GM21737 (cell line): ENCODE measurements around the gene ZNF792.
"Not testable (repeated sequence)": the region's sequence is repeated elsewhere in the genome, so short reads cannot be mapped to it uniquely, and the experiment has no call there.

ENCODE experiments used
- ATAC-seq: cut with Tn5 transposase; IDR thresholded peaks from one replicate; pipeline ENCODE4 v1.9.1; 2021; ENCODE audit warnings: mild to moderate bottlenecking, moderate library complexity; ENCODE audit not compliant: unreplicated experiment

The ZNF792 gene

GRCh38 chr19:34972163-34972705 lies 8.2 kb upstream of the ZNF792 start:
- no peak for ATAC-seq

DNA sequence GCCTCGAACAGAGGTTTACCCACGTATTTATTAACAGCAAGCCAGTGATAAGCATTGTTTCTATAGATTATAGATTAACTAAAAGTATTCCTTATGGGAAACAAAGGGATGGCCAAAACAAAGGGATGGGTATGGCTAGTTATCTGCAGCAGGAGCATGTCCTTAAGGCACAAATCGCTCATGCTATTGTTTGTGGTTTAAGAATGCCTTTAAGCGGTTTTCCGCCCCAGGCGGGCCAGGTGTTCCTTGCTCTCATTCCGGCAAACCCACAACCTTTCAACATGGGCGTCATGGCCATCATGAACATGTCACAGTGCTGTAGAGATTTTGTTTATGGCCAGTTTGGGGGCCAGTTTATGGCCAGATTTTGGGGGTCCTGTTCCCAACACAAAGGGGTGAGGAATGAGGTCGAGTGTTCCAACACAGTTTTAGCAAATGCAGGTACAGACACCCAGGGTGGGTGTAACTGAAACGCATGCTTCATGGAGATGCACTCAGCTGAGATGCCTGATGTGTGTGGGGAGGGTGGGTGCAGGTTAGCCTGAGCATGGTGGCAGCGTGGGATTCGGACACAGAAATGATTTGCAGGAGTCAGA lies 6.3 kb upstream of the ZNF792 start:
- ATAC-seq, result not testable (repeated sequence)

- ATAC-seq, result no peak
Measured at GRCh38 chr19:34969721-34970120, 5.7 kb upstream of the ZNF792 start.

- no peak for ATAC-seq
Measured at GRCh38 chr19:34967551-34967950, 3.5 kb upstream of the ZNF792 start.

DNA sequence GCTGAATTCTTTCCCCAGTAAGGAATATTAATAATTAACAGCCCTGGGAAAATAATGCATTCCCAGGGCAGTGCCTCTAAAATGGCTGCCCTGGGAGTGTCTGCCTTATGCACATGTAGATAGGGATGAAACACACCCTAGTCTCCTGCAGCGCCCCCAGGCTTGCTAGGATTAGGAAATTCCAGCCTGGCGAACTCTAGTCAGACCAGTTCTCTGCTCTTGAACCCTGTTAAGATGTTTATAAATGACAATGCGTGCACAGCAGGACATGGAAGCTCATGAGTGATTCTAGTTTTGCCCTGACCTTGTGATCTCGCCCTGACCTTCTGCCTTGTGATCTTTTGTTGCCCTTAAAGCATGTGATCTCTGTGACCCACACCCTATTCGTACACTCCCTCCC lies 1.5 kb upstream of the ZNF792 start:
- ATAC-seq, result not testable (repeated sequence)

DNA sequence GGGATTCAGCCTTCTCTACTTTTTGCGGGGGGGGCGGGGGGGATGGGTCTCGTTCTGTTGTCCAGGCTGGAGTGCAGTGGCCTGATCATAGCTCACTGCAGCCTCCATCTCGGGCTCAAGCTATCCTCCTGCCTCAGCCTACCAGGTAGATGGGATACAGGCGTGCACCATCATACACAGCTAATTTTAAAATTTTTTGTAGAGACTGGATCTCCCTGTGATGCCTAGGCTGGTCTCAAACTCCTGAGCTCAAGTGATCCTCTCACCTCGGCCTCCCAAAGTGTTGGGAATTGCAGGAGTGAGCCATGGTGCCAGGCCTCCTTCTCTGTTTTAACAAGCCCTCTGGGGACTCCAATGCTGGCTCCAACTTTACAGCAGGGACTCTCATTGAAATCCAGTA lies 569 bp upstream of the ZNF792 start:
- ATAC-seq, result no peak

- no peak for ATAC-seq
Measured at GRCh38 chr19:34962687-34963572, 1.1 kb downstream of the ZNF792 start.

DNA sequence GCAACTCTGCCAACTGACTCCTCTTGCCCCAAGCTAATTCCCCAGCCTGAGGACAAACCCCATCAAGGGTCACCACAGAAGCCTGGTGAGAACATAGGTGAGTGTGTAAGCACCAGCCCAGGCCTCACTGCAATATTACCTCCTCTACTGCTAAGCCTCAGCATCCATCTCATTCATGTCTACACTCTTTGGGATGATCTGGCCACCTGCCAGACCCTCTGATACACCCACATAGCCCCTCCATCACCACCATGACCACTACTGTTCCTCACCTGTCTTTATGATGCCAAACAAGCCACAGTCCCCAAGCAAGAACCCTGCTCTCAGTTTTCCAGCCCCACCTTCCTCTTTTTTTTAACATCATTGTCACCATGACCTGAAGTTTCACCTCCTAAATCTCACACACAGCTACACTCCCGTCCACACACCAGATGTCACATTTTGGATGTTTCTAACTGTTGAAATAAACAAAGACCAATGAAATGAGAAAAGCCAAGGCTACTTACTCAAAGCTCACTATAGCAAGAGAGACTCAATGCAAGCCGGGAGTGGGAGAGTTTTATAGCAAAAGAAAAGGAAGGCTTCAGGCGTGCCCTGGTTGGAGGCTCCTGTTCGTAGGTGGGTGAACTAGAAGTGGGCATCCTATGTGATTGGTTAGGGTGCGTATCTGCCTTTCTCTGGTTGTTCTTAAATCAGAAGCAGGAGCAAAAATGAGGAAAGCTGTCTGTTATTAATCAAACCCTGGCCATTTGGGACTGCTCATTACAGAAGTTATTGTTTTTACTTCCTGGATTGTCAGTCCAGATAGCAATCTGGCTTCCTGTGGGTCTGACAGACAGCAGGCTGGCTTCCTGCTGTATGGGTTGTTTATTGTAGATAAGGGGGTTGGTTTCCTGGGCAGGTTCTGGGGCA lies 2.0 kb downstream of the ZNF792 start:
- ATAC-seq, result no peak

- no peak for ATAC-seq
Measured at GRCh38 chr19:34960940-34961679, 2.9 kb downstream of the ZNF792 start.

DNA sequence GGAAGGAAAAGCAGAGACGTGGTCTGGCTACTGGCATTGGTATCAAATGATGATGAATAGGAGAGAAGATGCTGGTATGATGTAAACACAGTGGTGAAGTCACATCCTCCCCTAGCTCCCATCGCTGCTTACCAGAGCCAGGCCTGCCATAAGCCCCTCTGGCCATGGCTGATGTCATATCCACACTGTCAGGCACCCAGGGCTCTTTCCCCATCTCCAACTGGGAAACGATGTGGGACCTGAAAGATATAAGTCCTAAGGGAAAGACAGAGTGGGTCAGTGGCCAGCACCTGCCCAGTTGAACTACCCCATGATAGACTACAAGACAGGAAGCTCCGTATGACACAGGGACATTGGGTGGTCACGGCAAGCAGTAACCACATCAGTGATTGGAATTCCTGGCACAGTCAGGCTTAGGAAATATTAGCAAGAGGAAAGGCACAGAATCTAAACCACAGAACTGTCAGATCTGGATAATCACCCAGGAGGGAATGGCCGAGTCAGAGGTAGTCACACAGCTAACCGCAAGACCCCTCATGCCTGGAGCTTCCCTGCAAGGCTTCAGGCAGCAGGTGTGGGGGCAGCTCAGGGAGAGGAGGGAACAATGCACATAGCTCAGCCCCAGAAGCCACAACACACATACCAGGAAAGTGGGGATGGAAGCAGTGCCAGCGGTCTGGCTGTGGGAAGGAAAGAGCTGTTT lies 3.8 kb downstream of the ZNF792 start:
- no peak for ATAC-seq

DNA sequence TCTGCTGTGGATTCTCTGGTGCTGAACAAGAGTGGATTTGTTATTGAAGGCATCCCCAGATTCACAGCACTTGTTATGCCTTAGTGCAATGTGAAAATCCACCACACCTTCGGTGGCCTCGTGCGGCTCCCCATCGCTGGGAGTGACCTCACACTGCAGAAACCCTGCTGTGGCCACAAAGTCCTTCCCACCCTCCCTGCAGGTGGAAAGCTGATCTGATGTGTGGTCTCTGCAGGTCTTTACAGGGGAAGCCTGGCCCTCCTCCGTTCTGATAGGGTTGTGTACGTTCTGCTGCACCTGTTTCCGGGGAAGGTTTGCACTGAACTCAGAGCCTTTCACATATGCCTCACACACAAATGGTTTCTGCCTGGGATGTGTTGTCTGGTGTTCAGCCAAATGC lies 5.0 kb downstream of the ZNF792 start:
- no peak for ATAC-seq

DNA sequence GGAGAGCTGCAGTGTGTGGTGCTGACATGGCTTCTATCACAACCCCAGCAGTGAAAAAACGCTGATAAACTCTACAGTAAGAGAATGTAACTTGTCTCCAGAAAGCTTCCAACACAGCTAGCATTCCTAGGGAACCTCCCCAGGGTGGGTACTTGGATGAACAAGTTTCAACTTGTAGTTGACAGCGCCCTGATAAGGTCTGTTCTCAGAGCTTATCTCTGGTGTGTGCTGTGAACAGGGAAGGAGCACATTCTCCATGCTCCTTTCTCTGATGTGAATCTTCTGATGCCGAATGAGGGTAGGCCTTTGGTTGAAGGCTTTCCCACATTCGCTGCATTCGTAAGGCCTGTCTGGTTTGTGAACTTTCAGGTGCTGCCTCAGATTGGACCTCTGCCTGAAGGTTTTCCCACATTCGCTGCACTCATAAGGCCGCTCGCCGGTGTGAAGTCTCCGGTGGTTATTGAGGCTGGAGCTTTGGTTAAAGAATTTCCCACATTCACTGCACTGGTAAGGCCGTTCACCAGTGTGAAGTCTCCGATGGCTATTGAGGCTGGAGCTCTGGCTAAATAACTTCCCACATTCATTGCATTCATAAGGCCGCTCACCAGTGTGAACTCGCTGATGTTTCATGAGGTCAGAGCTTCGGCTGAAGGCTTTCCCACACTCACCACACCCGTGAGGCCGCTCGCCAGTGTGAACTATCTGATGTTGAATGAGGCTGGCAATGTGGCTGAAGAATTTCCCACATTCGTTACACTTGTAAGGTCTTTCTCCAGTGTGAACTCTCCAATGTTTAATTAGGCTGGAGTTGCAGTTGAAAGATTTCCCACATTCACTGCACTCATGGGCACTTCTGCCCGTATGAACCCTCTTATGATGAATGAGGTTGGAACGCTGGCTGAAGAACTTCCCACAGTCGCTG lies 5.9 kb downstream of the ZNF792 start:
- ATAC-seq, result no peak

DNA sequence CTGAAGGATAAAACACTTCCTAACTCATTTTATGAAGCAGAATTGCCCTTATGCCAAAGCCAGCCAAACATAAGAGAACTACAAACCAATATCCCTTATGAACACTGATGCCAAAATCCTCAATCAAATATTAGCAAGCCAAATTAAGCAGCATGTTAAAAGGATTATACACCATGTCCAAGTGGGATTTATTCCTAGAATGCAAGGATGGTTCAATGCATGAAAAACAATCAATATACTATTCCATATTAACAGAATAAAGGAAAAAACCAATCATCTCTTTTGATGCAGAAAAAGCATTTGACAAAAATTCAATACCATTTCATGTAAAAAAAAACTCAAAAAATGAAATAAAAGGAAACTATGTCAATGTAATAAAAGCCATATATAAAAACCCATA lies 10.9 kb downstream of the ZNF792 start:
- ATAC-seq, result no peak

- ATAC-seq, result no peak
Measured at GRCh38 chr19:34943861-34944573, 20.0 kb downstream of the ZNF792 start.

GRCh38 chr19:34938886-34939285 lies 25.1 kb downstream of the ZNF792 start:
- ATAC-seq, result no peak

- ATAC-seq, result no peak
Measured at GRCh38 chr19:34936184-34936583, 27.8 kb downstream of the ZNF792 start.

DNA sequence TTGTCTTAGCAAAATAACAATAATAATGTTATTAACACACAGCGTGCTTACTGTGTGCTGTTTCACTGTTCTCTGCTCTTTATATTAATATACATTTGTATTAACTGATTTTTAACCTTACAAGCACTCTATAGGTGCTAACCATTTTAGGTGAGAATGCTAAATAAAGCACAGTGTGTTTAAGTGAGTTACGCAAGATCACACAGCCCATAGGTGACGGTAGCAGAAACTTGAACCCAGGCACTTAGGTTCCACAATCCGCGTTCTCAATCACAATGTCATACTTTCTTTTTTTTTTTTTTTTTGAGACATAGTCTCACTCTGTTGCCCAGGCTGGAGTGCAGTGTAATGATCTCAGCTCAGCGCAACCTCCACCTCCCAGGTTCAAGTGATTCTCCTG lies 31.5 kb downstream of the ZNF792 start:
- ATAC-seq, result no peak

- peak; percentile 96 for ATAC-seq
Measured at GRCh38 chr19:34926685-34927375, 37.2 kb downstream of the ZNF792 start, which contains the start of gene ZNF30. Gene ZNF30 (plus strand): TSS chr19:34926903. CDS start chr19:34929948, 3,045 bp downstream.
